HG03175 (cell line): ENCODE results near the gene MYH13.
"Not testable (repeated sequence)": the region's sequence is repeated elsewhere in the genome, so short reads cannot be mapped to it uniquely, and the experiment has no call there.

ENCODE experiments used
- ATAC-seq: cut with Tn5 transposase; IDR thresholded peaks from one replicate; pipeline ENCODE4 v1.9.1; 2021; ENCODE audit warnings: mild to moderate bottlenecking, moderate library complexity; ENCODE audit not compliant: unreplicated experiment

MYH13 gene

DNA sequence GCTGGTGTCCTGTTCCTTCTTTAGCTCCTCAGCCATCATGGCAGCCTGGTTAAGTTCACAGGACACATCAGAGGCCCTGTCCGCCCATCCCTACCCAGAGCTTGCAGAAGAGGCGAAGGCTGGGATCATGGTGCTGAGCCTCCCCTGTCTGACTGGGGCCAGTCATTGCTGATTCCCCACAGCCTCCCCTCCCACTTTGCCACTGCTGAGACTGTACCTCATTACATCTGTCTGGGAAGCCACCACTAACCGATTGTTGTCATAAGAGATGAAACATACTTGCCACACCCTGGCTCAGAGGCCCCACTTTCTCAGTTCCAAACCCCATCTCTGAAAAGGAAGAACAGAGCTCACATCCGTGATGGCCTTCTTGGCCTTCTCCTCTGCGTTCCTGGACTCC lies 66.2 kb downstream of the MYH13 start:
- no peak for ATAC-seq

DNA sequence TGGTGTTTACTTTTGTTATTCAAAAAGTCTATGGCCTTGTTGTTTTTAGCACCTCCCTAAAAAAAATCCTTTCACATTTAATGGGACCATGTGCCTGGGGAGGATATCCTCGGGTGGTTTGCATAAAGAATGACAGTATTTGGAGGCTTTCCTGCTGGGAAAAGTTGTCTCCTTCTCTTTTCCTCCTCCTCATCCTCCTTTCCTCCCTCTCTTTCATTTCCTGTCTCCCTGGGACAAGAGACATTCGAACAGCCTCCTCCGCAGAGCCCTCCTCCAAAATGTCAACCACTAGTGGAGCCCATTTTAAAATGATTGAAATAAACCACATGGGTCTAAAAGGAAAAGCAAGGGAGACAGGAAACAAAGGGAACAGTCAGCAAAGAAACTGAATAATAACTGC lies 67.4 kb downstream of the MYH13 start:
- no peak for ATAC-seq

DNA sequence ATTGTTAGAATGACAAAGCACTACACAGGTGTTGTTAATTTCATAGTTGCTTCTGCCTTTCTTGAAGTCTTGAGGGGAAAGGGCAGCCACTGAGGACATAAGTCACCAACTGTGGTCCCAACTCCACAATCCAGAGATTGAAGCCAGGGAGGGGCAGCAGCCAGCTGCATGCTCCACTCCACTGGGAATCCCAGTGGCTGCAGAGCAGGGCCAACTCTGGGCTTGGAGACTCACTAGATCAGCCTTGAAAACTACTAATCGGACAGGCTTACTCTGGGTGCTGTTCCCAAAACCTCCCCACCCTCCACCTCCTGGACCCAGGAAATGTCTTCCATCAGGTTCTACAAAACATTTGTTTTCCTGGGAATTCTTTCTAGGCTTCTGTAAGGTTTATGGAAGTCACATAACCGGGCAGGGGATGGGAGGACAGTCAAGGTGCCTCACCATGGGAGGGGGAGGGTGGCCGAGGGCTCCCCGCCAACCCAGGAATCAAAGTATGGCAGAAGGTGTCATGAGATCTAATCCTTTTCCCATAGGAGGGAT lies 68.0 kb downstream of the MYH13 start:
- no peak for ATAC-seq

DNA sequence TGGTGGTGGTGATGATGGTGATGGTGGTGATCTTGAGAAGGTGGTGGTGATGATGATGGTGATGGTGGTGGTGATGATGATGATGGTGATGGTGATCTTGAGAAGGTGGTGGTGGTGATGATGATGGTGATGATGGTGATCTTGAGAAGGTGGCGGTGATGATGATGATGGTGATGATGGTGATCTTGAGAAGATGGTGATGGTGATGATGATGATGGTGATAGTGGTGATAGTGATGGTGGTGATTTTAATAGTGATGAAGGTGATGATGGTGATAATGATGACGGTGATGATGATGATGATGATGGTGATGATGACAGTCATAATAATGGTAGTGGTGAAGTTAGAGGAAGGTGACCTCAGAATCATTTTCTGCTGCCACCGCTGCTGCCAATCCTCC lies 75.1 kb downstream of the MYH13 start:
- no peak for ATAC-seq

DNA sequence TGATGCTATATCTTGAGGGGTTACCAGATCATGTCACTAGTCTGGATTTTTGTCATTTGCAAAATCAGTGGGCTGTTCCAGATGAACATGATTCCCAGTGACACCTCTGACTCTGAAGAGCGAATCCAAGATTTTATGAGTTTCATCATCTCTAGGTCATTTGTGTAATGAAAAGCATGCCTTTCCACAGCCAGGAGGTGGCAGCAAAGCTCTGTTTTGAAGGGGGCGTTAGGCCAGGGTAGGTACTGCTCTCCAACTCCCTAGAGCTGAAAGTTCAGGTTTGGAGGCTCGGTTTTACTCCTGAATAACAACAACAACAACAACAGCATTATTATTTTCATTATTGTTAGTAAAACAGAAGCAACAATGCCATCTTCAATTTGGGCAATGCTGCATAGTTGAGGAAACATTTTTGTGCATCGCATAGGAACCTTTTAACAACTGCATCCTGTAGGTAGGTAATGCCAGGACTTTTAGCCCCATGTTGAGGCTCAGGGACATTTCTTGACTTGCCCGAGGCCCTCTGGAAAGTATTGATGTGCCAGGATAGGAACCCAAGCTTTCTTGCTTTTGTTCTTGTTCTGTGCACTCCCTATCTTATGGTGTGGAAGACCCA lies 77.0 kb downstream of the MYH13 start:
- ATAC-seq: peak; percentile 55

DNA sequence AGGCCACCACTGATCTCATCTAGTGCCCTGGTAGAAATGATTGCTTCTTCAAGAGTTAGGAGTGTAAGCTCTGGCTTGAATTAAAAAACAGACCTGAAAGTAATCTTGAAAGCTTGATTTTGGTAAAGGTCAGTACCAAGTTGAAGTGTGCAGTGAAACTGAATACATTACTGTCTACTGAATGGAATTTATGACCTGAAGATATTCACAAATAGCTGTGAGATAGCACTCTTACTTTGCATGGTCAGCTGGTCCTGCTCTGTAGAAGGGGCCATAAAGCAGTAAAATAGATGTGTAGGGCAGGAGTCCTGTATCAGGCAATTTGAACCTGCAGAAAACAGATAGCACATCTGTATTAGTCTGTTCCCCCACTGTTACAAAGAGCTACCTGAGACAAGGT lies 78.6 kb downstream of the MYH13 start:
- ATAC-seq: peak; percentile 55

DNA sequence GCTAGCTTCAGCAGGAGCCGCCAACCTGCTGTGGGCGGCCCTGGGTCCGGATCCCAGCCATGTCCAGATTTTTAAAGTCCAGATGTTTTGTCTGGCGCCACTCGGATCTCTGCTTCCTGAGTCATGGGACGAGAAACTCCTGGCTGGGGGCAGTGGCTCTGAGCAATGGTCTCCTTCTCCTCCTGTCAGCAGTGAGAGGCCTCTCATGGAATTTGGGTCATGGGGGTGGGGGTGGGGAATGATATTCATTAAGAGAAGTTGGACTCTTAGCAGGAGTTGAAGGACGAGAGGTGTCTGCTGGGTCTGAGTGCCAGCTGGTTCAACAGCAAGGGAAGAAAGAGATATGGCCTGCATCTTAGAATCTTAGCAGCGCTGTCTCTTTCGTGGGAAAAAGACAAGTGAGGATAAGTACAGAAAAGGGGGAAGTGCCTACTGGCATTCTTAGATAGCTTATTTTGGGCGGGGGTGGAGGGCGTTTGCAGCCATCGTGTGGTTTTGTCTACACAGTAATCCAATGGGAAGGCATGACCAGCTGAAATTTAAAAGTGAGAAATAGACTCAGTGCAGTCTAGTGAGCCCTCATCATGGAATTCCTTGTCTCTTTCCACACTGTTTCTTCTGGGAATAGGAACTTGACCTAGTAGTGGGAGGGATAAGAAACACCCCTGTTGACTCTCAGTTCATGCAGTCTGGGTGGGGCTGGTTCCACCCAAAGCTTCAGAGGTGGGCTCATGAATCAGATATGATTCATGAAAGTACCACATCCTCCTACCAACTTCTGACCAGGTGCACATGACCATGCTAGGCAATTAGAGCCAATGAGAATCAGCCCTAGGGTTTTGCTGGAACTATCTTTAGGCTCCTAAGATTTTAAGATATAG lies 80.5 kb downstream of the MYH13 start:
- peak; percentile 61 for ATAC-seq

DNA sequence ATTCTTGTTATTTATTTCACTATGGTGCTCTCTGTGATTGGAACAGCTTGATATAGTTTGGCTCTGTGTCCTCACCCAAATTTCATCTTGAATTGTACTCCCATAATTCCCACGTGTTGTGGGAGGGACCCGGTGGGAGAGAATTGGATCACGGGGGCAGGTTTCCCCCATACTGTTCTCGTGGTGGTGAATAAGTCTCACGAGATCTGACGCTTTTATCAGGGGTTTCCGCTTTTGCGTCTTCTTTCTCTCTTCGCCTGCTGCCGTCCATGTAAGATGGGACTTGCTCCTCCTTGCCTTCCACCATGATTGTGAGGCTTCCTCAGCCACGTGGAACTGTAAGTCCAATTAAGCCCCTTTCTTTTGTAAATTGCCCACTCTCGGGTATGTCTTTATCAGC lies 81.2 kb downstream of the MYH13 start:
- not testable (repeated sequence) for ATAC-seq

DNA sequence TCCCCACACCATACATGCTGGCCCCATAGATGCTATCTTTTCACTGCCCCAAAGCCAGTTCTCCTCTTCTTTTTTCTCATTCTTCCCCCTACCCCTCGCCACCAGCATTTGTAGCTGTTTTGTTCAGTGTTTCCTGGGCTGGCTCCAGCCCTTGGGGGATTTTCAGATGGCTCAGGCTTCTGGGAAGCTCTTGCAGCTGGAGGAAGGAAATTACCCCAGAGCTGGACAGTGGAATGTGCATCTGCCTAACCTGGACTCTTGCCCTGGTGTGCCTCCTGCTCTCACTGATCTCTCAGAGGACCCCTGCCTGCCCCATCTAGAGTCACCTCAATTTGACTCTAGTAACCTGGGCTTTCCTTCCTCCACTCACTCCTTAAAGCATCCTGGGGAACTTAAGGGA lies 82.8 kb downstream of the MYH13 start:
- ATAC-seq: no peak

DNA sequence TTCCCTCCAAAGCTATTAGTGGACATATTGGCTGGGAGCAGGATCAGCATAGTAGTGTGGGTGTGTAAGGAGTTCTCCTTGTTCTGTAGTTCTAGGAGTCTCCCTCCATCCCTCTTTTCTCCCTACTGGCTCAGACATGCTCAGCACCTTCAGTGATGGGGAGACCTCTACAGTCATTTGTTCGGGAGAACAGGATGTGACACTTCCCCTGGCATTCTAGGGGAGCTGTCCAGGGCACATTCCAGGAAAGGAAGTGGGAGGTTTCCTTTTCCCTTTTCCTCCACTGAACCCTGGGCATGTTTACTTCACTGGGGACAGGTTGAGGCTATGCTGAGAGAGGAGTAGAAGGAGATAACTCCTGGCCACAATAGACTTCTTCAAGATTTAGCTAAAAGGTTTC lies 86.5 kb downstream of the MYH13 start:
- no peak for ATAC-seq

DNA sequence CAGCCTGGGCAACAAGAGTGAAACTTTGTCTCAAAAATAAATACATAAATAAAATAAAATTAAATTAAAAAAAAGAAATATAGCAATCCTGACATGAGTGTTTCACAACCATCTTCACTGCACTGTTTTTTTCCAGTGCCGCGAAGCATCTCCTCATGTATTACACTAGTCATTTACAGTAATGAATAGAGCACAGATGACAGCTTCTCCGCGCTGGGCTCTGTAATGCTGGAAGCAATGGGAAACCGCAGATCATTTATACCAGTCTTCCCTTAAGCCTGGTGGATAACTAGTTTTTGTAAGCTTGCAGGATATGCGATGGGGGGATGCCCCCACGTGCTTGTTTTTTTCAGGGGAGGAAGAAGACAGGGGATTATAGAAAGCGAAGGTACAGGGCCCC lies 86.9 kb downstream of the MYH13 start:
- no peak for ATAC-seq

DNA sequence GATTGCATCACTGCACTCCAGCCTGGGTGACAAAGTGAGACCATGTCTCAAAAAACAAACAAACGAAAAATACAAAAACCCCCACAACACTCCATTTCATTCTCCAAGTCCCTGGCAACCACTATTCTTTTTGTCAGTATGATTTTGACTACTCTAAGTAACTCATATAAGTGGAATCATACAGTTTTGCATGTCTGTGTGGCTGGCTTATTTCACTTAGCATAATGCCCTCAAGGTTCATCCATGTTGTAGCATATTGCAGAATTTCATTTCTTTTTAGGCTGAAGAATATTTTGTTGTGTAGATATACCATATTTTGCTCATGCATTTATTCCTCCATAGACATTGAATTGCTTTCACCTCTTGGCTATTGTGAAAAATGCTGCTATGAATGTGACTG lies 92.7 kb downstream of the MYH13 start:
- no peak for ATAC-seq

DNA sequence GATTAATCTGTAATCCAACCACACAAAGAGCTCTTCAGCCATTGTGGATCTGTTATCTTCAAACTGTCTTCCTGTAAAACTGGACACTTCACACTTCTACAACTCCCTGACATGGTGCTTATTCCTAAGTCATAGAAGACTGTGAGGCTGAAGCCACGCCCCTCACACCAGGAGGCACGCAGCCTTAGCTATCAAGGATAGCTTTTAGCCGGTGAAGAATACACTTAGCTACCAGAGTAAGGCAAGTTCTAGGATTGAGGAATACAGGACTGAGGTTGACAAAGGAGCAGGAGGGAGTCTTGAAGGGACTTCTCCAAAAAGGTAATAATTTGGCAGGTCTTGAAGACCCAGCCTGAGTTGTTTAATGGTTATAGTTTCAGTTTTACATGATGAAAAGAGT lies 94.6 kb downstream of the MYH13 start:
- no peak for ATAC-seq

DNA sequence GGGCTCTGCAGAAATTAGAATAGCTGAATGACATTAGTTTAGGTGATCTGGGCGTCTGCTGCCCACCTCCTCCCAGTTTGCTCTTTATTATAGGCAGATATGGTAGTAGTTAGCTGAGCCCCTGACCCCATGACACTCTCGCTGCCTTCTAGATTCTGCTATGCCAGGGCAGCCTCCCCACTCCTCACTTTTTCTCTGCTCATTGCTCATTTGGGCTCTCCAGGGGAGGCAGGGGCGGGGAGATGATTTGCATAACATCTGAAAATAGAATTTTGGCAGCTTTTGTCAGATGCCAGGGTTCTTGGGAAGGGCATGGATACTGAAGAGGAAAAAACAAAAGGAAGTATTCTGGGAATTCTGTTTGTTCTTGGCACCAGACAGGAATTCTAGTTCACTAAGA lies 96.4 kb downstream of the MYH13 start:
- no peak for ATAC-seq

DNA sequence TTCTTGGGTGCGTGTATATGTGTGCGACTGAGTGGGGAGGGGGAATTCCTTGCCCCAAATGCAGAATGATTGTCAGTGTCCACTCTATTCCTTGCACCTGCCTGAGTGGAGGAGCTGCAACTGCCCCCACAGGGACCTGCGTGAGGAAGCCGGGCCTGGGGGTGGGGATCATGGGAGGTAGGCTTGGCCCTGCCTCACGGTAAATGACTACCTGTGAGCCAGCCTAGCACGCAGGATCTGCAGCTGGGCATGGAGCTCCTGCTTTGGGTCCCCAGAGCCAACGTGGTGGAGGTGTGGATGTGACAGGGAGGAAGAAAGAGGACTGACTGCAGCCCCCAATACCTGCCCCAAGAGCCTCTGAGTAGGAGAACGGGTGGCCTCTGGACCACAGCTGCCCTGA lies 97.4 kb downstream of the MYH13 start:
- no peak for ATAC-seq

DNA sequence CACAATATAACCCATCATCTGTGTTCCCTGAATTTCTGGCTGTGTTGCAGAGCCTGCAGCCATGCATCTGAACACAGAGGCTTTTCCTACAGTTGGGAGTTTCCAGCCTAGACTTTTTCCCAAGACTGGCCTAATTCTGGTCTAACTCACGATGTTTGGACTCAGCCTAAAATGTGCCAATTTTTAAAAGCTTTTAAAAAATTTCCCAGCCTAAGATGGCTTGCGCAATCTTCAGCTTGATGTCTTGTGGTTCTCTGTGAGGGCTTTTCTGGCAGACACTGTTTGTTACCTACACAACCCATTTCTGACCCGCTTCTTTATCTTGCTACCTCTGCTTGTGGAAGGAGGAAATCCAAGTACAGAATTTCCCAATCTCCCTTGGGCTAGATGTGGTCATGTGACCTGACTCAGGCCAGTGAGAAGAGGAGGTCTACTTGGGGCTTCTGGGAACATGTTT lies 101.7 kb downstream of the MYH13 start:
- ATAC-seq: no peak

DNA sequence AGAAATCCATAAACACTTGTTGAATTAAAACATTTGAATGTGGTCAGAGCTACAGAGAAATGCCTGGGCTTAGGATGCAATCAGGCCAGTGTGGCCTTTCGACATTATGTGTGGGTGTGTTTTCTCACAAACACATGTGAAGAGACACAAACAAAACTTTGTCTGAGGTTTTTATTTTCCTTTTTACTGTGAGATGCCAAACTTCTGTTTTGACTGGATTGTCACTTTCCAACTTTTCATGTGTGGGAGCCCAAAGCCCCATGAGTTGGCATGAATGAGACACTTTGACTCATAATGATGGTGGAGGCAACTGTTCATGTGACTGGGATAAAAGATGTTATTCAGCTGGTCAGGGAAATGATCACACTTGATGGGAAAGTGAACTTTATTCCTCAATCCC lies 102.5 kb downstream of the MYH13 start:
- no peak for ATAC-seq

DNA sequence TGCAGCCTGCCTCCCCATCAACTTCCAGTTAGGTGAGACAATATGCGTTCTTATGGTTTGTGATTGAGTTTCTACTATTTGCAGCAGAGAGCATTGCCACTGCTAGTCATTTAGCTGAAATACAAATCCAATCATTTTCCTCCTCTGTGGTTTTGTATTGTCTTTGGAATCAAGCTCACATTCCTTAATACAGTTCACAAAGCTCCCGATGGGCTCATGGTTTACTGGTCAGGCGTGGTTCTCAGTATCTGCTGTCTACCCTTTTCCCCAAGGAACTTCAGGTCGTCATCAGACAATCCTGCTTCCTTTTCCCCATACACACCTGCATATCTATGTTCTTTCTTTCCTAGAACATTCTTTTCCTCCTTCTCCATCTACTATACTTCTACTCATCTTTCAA lies 104.8 kb downstream of the MYH13 start:
- no peak for ATAC-seq

DNA sequence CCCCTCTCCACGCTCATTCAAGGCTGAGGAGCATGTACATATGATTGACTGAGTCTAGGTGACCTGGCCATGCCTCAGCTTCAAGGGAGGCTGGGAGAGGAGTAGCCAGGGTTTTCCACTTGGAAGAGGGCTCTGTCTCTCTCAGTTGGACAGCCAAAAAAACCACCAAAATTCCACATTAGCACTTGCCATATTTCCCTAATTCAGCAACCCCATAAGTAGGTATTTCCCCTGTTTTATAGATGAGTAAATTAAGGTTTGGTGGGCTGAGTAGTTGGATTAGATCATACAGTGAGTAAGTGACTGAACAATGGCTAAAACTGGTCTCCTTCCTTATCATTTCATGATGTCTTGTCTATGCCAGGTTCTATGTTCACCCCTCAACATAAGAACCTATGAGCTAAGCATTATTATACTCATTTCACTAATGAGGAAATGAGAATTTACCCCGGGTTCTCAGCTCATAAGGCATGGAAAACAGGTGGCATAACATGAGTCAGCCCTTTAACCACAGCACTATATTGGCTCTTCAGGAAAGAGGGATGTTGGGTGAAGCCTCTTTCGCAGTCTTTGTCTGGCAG lies 106.4 kb downstream of the MYH13 start:
- ATAC-seq: no peak

DNA sequence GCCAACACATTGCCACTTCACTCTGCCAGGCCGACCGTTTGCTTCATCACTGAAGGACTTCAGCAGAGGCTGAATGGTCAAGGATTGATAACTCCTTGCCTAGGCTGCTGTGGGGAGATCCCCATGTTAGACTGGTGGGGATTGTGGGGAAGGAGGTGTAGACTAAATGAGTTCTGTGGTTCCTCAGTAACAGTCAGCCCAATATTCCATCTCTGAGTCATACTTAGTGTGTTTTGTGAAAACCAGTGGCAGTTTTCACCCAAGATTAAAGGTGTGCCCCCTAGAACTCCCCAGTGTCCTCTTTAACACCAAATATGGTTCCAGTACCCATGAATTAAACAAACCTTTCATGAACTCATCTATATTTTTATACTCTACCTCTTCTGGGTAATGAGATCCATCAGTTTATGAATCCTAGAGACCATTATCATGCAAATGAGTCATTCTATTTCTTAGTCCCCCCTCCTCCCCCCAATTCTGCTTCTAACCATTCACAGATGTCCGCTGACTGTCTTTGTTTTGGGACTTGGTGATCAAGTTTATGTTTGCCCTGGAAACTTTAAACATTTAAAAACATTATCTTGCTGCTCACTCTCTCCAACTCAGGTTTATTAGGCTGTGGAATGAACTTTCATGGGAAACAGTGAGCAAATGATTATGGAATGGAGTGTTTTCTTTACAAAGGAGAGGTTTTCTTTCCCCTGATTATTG lies 107.6 kb downstream of the MYH13 start:
- ATAC-seq: no peak

DNA sequence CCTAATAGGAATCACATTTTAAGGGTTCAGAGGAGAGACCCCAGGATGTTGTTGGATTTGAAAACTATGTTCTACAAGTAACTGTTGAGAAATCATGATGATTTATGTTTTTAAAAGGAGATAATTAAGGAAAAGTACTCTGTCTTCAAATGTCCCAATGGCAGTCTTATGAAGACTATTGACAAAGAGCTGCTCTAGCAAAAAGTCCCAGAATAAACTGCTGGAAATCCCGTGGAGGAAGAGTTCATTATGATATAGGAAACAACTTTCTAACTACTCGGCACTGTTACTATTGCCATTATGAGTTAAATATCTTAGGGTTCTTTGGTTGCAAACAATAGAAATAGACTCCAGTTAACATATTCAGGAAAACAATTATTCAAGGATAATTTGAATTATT lies 108.8 kb downstream of the MYH13 start:
- no peak for ATAC-seq
